Measurements from ENCODE around the gene CLIP4.

Gene CLIP4

GRCh38 chr2:29227935-29228675 is 112.9 kb downstream of the CLIP4 start:
- Histone ChIP-seq H3K79me2 (ENCODE audit: insufficient read depth, low read length) (no peaks in the 10 kb centered on the region), H3K4me3 (ENCODE audit: low read depth, low read length, poor library complexity, severe bottlenecking) (no peak overlapping the region), H3K4me2 (ENCODE audit: low read length) (no peak overlapping the region), H4K20me1 (ENCODE audit: insufficient read depth, low read length) (no peaks in the 10 kb centered on the region), H3F3A (ENCODE audit: insufficient read depth, low read length) (no peaks in the 10 kb centered on the region), H3K9me2 (ENCODE audit: low read depth, low read length) (no peaks in the 10 kb centered on the region), H2AFZ (ENCODE audit: low read length) (no peak overlapping the region), H3K9ac (ENCODE audit: low read length) (no peak overlapping the region), H3K27me3 (ENCODE audit: insufficient read depth, low read length) (no peaks in the 10 kb centered on the region; the same call in 1 of the 2 replicates), H3K36me3 (ENCODE audit: insufficient read depth, low read length) (no peaks in the 10 kb centered on the region), H3K27ac (ENCODE audit: low read depth, low read length, poor library complexity, severe bottlenecking) (no peak overlapping the region), H3K9me3 (ENCODE audit: low read length) (no peaks in the 10 kb centered on the region), H3K4me1 (ENCODE audit: insufficient read depth, low read length, severe bottlenecking) (no peaks in the 10 kb centered on the region)
- TF ChIP-seq EZH2 (IDR thresholded peaks at IDR 0.05; ENCODE audit: borderline replicate concordance, low read length) = no peak
- no peak for TF ChIP-seq CTCF (IDR thresholded peaks at IDR 0.05; ENCODE audit: low read length)

DNA sequence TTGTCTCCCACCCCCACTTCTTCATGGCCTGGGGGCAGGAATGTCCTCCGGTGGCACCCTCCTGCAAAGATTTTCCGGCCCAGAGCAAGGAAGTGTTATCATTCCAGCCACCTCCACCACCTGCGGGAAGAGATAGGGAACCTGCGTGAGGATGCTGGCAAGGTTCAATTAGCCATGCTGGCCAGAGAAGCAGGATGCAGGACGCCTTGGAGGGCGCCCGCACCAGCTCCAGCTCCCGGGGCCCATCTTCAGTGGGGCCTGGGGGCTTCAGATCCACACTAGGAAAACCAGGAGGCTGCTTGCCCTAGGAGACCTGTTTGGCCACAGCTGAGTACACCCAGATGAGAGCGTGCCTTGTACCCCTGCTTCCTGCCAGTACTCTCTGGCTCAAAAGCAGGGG is 113.7 kb downstream of the CLIP4 start:
- H3K36me3 ChIP-seq (ENCODE audit: insufficient read depth, low read length) = no peaks in the 10 kb centered on the region
- H4K20me1 ChIP-seq (ENCODE audit: insufficient read depth, low read length) = no peaks in the 10 kb centered on the region
- H2AFZ ChIP-seq (ENCODE audit: low read length) = no peak overlapping the region
- H3F3A ChIP-seq (ENCODE audit: insufficient read depth, low read length) = no peaks in the 10 kb centered on the region
- no peak overlapping the region for H3K27ac ChIP-seq (ENCODE audit: low read depth, low read length, poor library complexity, severe bottlenecking)
- TF ChIP-seq CTCF (IDR thresholded peaks at IDR 0.05; ENCODE audit: low read length) = no peak
- no peak for TF ChIP-seq EZH2 (IDR thresholded peaks at IDR 0.05; ENCODE audit: borderline replicate concordance, low read length)
- no peaks in the 10 kb centered on the region for H3K9me3 ChIP-seq (ENCODE audit: low read length)
- no peaks in the 10 kb centered on the region; the same call in 1 of the 2 replicates for H3K27me3 ChIP-seq (ENCODE audit: insufficient read depth, low read length)
- no peaks in the 10 kb centered on the region for H3K9me2 ChIP-seq (ENCODE audit: low read depth, low read length)
- H3K4me2 ChIP-seq (ENCODE audit: low read length) = no peak overlapping the region
- no peak overlapping the region for H3K9ac ChIP-seq (ENCODE audit: low read length)
- H3K4me3 ChIP-seq (ENCODE audit: low read depth, low read length, poor library complexity, severe bottlenecking) = no peak overlapping the region
- no peaks in the 10 kb centered on the region for H3K79me2 ChIP-seq (ENCODE audit: insufficient read depth, low read length)
- no peaks in the 10 kb centered on the region for H3K4me1 ChIP-seq (ENCODE audit: insufficient read depth, low read length, severe bottlenecking)

DNA sequence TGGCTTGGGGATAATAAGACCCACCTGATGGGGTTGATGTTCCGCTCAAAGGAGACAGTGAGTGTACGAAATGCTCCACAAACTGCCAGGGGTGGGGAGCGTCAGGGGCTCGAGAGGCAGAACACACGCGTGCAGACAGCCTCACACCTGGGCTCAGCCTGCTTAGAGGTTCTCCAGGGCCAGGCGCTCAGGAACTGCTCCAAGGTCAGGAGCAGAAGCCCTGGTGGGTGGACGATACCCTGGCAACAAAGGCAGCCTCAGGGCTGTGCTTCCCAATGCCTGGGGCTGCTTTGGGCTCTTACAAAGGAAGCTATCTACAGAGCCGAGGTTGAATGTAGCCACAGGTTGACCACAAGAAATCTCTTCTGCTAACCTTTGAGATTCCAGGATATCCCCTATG is 114.4 kb downstream of the CLIP4 start:
- Histone ChIP-seq H3K9ac (ENCODE audit: low read length) (no peak overlapping the region), H3K9me2 (ENCODE audit: low read depth, low read length) (no peaks in the 10 kb centered on the region), H3K4me2 (ENCODE audit: low read length) (no peak overlapping the region), H3K27me3 (ENCODE audit: insufficient read depth, low read length) (no peaks in the 10 kb centered on the region; the same call in 1 of the 2 replicates), H3K79me2 (ENCODE audit: insufficient read depth, low read length) (no peaks in the 10 kb centered on the region), H2AFZ (ENCODE audit: low read length) (no peak overlapping the region), H3K4me1 (ENCODE audit: insufficient read depth, low read length, severe bottlenecking) (no peaks in the 10 kb centered on the region), H3K36me3 (ENCODE audit: insufficient read depth, low read length) (no peaks in the 10 kb centered on the region), H3K27ac (ENCODE audit: low read depth, low read length, poor library complexity, severe bottlenecking) (no peak overlapping the region), H4K20me1 (ENCODE audit: insufficient read depth, low read length) (no peaks in the 10 kb centered on the region), H3K4me3 (ENCODE audit: low read depth, low read length, poor library complexity, severe bottlenecking) (no peak overlapping the region), H3F3A (ENCODE audit: insufficient read depth, low read length) (no peaks in the 10 kb centered on the region), H3K9me3 (ENCODE audit: low read length) (no peaks in the 10 kb centered on the region)
- no peak for TF ChIP-seq CTCF (IDR thresholded peaks at IDR 0.05; ENCODE audit: low read length)
